Measurements from ENCODE around the gene SORCS2.

DNA sequence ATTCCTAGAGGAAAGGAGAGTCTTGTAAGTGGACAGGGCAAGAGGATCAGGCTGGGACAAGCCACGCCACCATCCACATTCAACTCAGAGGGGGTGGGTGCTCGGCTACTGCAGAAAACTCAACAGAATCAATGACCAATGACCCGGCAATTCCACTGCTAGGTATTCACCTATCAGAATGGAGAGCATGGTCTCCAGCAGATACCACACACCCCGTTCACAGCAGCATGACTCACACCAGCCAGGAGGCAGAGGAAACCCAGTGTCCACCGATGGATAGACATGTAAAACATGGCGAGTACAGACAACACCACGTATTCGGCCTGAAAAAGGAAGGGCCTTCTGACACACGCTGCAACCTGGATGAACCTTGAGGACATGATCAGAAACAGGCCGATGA, 571.5 kb downstream of the SORCS2 start:
- TF ChIP-seq, protein P1, sequence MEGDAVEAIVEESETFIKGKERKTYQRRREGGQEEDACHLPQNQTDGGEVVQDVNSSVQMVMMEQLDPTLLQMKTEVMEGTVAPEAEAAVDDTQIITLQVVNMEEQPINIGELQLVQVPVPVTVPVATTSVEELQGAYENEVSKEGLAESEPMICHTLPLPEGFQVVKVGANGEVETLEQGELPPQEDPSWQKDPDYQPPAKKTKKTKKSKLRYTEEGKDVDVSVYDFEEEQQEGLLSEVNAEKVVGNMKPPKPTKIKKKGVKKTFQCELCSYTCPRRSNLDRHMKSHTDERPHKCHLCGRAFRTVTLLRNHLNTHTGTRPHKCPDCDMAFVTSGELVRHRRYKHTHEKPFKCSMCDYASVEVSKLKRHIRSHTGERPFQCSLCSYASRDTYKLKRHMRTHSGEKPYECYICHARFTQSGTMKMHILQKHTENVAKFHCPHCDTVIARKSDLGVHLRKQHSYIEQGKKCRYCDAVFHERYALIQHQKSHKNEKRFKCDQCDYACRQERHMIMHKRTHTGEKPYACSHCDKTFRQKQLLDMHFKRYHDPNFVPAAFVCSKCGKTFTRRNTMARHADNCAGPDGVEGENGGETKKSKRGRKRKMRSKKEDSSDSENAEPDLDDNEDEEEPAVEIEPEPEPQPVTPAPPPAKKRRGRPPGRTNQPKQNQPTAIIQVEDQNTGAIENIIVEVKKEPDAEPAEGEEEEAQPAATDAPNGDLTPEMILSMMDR (IDR thresholded peaks at IDR 0.05; ENCODE audit: low read depth, low read length, poor library complexity, severe bottlenecking) = no peak
- no peak for TF ChIP-seq EZH2phosphoT487 (IDR thresholded peaks at IDR 0.05; ENCODE audit: borderline replicate concordance, low read length)

All from DOHH2 (cell line).